ENCODE results near the gene PTPRD.

The PTPRD gene

GRCh38 chr9:8332871-8333270 is 2279.9 kb downstream of the PTPRD start:
- DNase-seq (ENCODE audit: low read depth), result no peak

GRCh38 chr9:8332331-8332650 is 2280.5 kb downstream of the PTPRD start:
- DNase-seq (ENCODE audit: low read depth), result no peak

GRCh38 chr9:8331507-8332330 is 2281.1 kb downstream of the PTPRD start:
- DNase-seq (ENCODE audit: low read depth), result no peak

- no peak for DNase-seq (ENCODE audit: low read depth)
Observed at GRCh38 chr9:8329561-8330283, 2283.1 kb downstream of the PTPRD start.

GRCh38 chr9:8315211-8315610 is 2297.6 kb downstream of the PTPRD start:
- DNase-seq (ENCODE audit: low read depth), result no peak

GRCh38 chr9:8309258-8309657 is 2303.5 kb downstream of the PTPRD start:
- DNase-seq (ENCODE audit: low read depth), result no peak

GRCh38 chr9:8304720-8305119 is 2308.1 kb downstream of the PTPRD start:
- no peak for DNase-seq (ENCODE audit: low read depth)

- no peak for DNase-seq (ENCODE audit: low read depth)
Observed at GRCh38 chr9:8301296-8301695, 2311.5 kb downstream of the PTPRD start.

GRCh38 chr9:8297047-8297446 is 2315.8 kb downstream of the PTPRD start:
- DNase-seq (ENCODE audit: low read depth), result no peak

GRCh38 chr9:8292657-8293056 is 2320.1 kb downstream of the PTPRD start:
- no peak for DNase-seq (ENCODE audit: low read depth)

- DNase-seq (ENCODE audit: low read depth), result no peak
Observed at GRCh38 chr9:8289681-8290080, 2323.1 kb downstream of the PTPRD start.

- no peak for DNase-seq (ENCODE audit: low read depth)
Observed at GRCh38 chr9:8287970-8288369, 2324.8 kb downstream of the PTPRD start.

GRCh38 chr9:8287501-8287900 is 2325.3 kb downstream of the PTPRD start:
- no peak for DNase-seq (ENCODE audit: low read depth)

GRCh38 chr9:8284884-8285283 is 2327.9 kb downstream of the PTPRD start:
- no peak for DNase-seq (ENCODE audit: low read depth)

- DNase-seq (ENCODE audit: low read depth), result no peak
Observed at GRCh38 chr9:8282535-8282934, 2330.3 kb downstream of the PTPRD start.

- DNase-seq (ENCODE audit: low read depth), result no peak
Observed at GRCh38 chr9:8280811-8281210, 2332.0 kb downstream of the PTPRD start.

- DNase-seq (ENCODE audit: low read depth), result no peak
Observed at GRCh38 chr9:8278048-8278447, 2334.8 kb downstream of the PTPRD start.

- no peak for DNase-seq (ENCODE audit: low read depth)
Observed at GRCh38 chr9:8270235-8270634, 2342.6 kb downstream of the PTPRD start.

GRCh38 chr9:8268881-8269280 is 2343.9 kb downstream of the PTPRD start:
- no peak for DNase-seq (ENCODE audit: low read depth)

GRCh38 chr9:8268216-8268878 is 2344.5 kb downstream of the PTPRD start:
- no peak for DNase-seq (ENCODE audit: low read depth)

GRCh38 chr9:8267636-8268035 is 2345.2 kb downstream of the PTPRD start:
- DNase-seq (ENCODE audit: low read depth), result no peak

- no peak for DNase-seq (ENCODE audit: low read depth)
Observed at GRCh38 chr9:8266861-8267260, 2345.9 kb downstream of the PTPRD start.

GRCh38 chr9:8265281-8265680 is 2347.5 kb downstream of the PTPRD start:
- no peak for DNase-seq (ENCODE audit: low read depth)

Measured in GM04504 (cell line).